Activated CD4-positive, alpha-beta T cell treated with anti-CD3 and anti-CD28 coated beads, Interleukin-2, amount 50 U/mL, for 1 hour (primary cell): ENCODE results near the gene TEX13D.
"Not testable (repeated sequence)": the region's sequence is repeated elsewhere in the genome, so short reads cannot be mapped to it uniquely, and the experiment has no call there.

Experiments
- DNase-seq: peaks from one replicate; pipeline ENCODE4 v3.0.0-alpha.2; 2020

TEX13D gene

GRCh38 chrX:124332481-124333424, at the start of gene TEX13D:
Gene TEX13D, plus strand, starts transcription at chrX:124332660. Its CDS starts 258 bp downstream, at chrX:124332918.
- no peak for DNase-seq

GRCh38 chrX:124289443-124289842, 43.0 kb upstream of the TEX13D start:
- DNase-seq = no peak

- DNase-seq = no peak
These were observed 38.6 kb upstream of the TEX13D start for GRCh38 chrX:124293810-124294209.

GRCh38 chrX:124299323-124299722, 33.1 kb upstream of the TEX13D start:
- DNase-seq = not testable (repeated sequence)

- DNase-seq = no peak
These were observed 32.1 kb upstream of the TEX13D start for GRCh38 chrX:124300405-124300804.

- no peak for DNase-seq
These were observed 25.1 kb upstream of the TEX13D start for GRCh38 chrX:124307253-124307907.

- no peak for DNase-seq
These were observed 6.7 kb upstream of the TEX13D start for GRCh38 chrX:124325732-124326131.

- DNase-seq = no peak
These were observed 3.7 kb upstream of the TEX13D start for GRCh38 chrX:124328765-124329164.

GRCh38 chrX:124333862-124334261, 1.4 kb downstream of the TEX13D start:
- DNase-seq = no peak

- DNase-seq = not testable (repeated sequence)
These were observed 2.1 kb downstream of the TEX13D start for GRCh38 chrX:124334555-124334954.

GRCh38 chrX:124335598-124335997, 3.1 kb downstream of the TEX13D start:
- DNase-seq = no peak

GRCh38 chrX:124337916-124338315, 5.5 kb downstream of the TEX13D start:
- DNase-seq = no peak

- peak; percentile 5 for DNase-seq
These were observed 6.5 kb downstream of the TEX13D start for GRCh38 chrX:124338733-124339514.

- DNase-seq = no peak
These were observed 9.1 kb downstream of the TEX13D start for GRCh38 chrX:124341396-124342132.

GRCh38 chrX:124342174-124342867, 9.9 kb downstream of the TEX13D start:
- no peak for DNase-seq

- no peak for DNase-seq
These were observed 10.6 kb downstream of the TEX13D start for GRCh38 chrX:124343016-124343415.

GRCh38 chrX:124344246-124344645, 11.8 kb downstream of the TEX13D start:
- no peak for DNase-seq

- peak; percentile 6 for DNase-seq
These were observed 13.8 kb downstream of the TEX13D start, which contains the start of gene SH2D1A for GRCh38 chrX:124346117-124346876. Gene SH2D1A, plus strand, starts transcription at chrX:124346563. Its CDS starts 80 bp downstream, at chrX:124346643.

- no peak for DNase-seq
These were observed 14.4 kb downstream of the TEX13D start for GRCh38 chrX:124346877-124347241.

GRCh38 chrX:124347242-124347641, 14.8 kb downstream of the TEX13D start:
- peak; percentile 21 for DNase-seq

- DNase-seq = no peak
These were observed 15.7 kb downstream of the TEX13D start for GRCh38 chrX:124348182-124348581.
